Measurements from ENCODE around the gene EFCAB12.
"Not testable (repeated sequence)": the region's sequence is repeated elsewhere in the genome, so short reads cannot be mapped to it uniquely, and the experiment has no call there.

The EFCAB12 gene

GRCh38 chr3:129387487-129387886, 40.9 kb downstream of the EFCAB12 start:
- Histone ChIP-seq H3K27me3 (replicated peaks) (no peaks in the 10 kb centered on the region), H3K4me3 (ENCODE audit: low read depth, low read length) (no peak overlapping the region), H3K36me3 (replicated peaks) (peaks cover 19% of the 10 kb centered on the region), H3K27ac (no peak overlapping the region)
- no peak for DNase-seq
- in situ Hi-C loops (cut with HindIII; ENCODE audit: low pct_ligation_motif_present, low sequenced_read_pairs) = no loop called here
- TF ChIP-seq, protein P1, sequence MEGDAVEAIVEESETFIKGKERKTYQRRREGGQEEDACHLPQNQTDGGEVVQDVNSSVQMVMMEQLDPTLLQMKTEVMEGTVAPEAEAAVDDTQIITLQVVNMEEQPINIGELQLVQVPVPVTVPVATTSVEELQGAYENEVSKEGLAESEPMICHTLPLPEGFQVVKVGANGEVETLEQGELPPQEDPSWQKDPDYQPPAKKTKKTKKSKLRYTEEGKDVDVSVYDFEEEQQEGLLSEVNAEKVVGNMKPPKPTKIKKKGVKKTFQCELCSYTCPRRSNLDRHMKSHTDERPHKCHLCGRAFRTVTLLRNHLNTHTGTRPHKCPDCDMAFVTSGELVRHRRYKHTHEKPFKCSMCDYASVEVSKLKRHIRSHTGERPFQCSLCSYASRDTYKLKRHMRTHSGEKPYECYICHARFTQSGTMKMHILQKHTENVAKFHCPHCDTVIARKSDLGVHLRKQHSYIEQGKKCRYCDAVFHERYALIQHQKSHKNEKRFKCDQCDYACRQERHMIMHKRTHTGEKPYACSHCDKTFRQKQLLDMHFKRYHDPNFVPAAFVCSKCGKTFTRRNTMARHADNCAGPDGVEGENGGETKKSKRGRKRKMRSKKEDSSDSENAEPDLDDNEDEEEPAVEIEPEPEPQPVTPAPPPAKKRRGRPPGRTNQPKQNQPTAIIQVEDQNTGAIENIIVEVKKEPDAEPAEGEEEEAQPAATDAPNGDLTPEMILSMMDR (IDR thresholded peaks at IDR 0.05; ENCODE audit: low read depth, low read length, missing control alignments) = no peak

DNA sequence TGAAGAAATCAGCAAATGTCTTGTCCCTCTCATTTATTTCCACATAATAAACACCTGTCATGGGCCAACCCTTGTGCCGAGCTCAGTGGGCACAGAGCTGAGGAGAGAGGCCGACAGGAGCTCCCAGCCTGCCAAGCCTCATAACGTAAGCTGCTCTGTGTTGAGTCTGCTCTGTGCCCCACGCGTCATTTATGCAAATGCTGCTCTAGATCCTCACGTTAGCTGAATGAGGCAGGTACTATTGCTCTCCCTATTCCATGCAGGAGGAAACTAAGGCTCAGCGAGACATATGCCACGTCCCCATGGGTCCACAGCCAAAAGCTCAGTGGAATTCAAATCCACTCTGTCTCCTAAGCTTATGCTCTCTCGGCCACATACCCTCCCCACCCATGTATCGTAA, 41.5 kb downstream of the EFCAB12 start:
- Histone ChIP-seq H3K27ac (no peak overlapping the region), H3K4me3 (ENCODE audit: low read depth, low read length) (no peak overlapping the region), H3K27me3 (replicated peaks) (no peaks in the 10 kb centered on the region), H3K36me3 (replicated peaks) (peaks cover 16% of the 10 kb centered on the region)
- DNase-seq = no peak
- TF ChIP-seq, protein P1 (IDR thresholded peaks at IDR 0.05; ENCODE audit: low read depth, low read length, missing control alignments) = no peak
- in situ Hi-C loops (cut with HindIII; ENCODE audit: low pct_ligation_motif_present, low sequenced_read_pairs) = no loop called here

DNA sequence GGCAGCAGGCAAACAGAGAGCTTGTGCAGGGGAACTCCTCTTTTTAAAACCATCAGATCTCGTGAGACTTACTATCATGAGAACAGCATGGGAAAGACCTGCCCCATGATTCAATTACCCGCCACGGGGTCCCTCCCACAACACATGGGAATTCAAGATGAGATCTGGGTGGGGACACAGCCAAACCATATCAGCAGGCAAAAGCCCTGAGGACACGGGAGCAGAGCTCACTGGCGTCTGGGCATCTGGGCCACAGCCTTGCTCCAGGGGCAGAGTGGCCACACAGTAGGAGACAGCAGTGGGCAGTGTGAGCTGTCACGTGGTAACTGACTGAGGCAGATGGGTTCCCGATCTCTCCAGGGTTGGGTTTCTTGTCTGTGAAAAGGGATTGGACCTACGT, 42.9 kb downstream of the EFCAB12 start:
- H3K4me3 ChIP-seq (ENCODE audit: low read depth, low read length); H3K27me3 ChIP-seq (replicated peaks); H3K27ac ChIP-seq; DNase-seq; in situ Hi-C loops (cut with HindIII; ENCODE audit: low pct_ligation_motif_present, low sequenced_read_pairs): not testable (repeated sequence)
- peaks cover 11% of the 10 kb centered on the region for H3K36me3 ChIP-seq (replicated peaks)

GRCh38 chr3:129384594-129385323, 43.7 kb downstream of the EFCAB12 start:
- Histone ChIP-seq H3K27ac (no peak overlapping the region), H3K36me3 (replicated peaks) (peaks cover 11% of the 10 kb centered on the region), H3K27me3 (replicated peaks) (no peaks in the 10 kb centered on the region), H3K4me3 (ENCODE audit: low read depth, low read length) (no peak overlapping the region)
- TF ChIP-seq, protein P1 (IDR thresholded peaks at IDR 0.05; ENCODE audit: low read depth, low read length, missing control alignments) = no peak
- no peak for DNase-seq
- in situ Hi-C loops (cut with HindIII; ENCODE audit: low pct_ligation_motif_present, low sequenced_read_pairs) = no loop called here

GRCh38 chr3:129384103-129384502, 44.3 kb downstream of the EFCAB12 start:
- in situ Hi-C loops (cut with HindIII; ENCODE audit: low pct_ligation_motif_present, low sequenced_read_pairs); H3K36me3 ChIP-seq (replicated peaks); DNase-seq; H3K4me3 ChIP-seq (ENCODE audit: low read depth, low read length); H3K27me3 ChIP-seq (replicated peaks); H3K27ac ChIP-seq: not testable (repeated sequence)

DNA sequence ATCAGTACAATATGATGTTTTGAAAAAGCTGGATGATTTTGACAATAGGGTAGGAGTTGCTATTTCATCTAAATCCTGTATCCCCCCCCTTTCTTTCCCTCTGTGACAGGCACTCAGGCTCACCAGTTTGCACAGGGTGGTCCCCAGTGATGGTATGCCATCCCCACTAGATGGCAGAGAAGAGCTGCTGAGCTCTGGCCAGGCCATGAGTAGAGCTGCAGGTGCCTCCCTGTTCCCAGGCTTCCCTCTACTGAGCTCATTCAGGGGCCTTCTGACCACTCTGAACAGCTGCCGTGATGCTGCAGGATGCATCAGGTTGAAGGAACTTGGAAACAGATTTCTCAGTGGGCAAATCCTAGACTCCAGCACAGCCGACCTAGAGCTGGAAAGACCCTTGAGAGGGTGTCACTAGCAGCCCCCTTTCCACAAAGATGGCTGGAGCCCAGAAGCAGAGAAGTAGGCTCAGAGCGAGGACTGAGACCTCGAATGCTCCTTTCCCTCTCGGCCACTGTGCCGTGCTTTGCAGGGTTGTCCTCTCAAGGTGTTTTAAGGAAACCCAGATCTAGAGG, 45.1 kb downstream of the EFCAB12 start:
- Histone ChIP-seq H3K27me3 (replicated peaks) (no peaks in the 10 kb centered on the region), H3K27ac (no peak overlapping the region), H3K4me3 (ENCODE audit: low read depth, low read length) (no peak overlapping the region), H3K36me3 (replicated peaks) (peaks cover 5% of the 10 kb centered on the region)
- TF ChIP-seq, protein P1 (IDR thresholded peaks at IDR 0.05; ENCODE audit: low read depth, low read length, missing control alignments) = peak; percentile 93
- in situ Hi-C loops (cut with HindIII; ENCODE audit: low pct_ligation_motif_present, low sequenced_read_pairs) = no loop called here
- DNase-seq = peak; percentile 61

- no peak overlapping the region for H3K4me3 ChIP-seq (ENCODE audit: low read depth, low read length)
- DNase-seq = no peak
- H3K36me3 ChIP-seq (replicated peaks) = peaks cover 2% of the 10 kb centered on the region
- in situ Hi-C loops (cut with HindIII; ENCODE audit: low pct_ligation_motif_present, low sequenced_read_pairs) = no loop called here
- TF ChIP-seq, protein P1 (IDR thresholded peaks at IDR 0.05; ENCODE audit: low read depth, low read length, missing control alignments) = no peak
- H3K27ac ChIP-seq = no peak overlapping the region
- H3K27me3 ChIP-seq (replicated peaks) = no peaks in the 10 kb centered on the region
Measured at GRCh38 chr3:129382366-129382765, 46.1 kb downstream of the EFCAB12 start.

Data from brain microvascular endothelial cell (primary cell).